GM21423 (cell line): ENCODE data around the gene GLP2R.

Experiments used
- ATAC-seq: cut with Tn5 transposase; IDR thresholded peaks from one replicate; pipeline ENCODE4 v1.9.1; 2021; ENCODE audit warnings: mild to moderate bottlenecking, moderate library complexity; ENCODE audit not compliant: unreplicated experiment

Gene GLP2R

DNA sequence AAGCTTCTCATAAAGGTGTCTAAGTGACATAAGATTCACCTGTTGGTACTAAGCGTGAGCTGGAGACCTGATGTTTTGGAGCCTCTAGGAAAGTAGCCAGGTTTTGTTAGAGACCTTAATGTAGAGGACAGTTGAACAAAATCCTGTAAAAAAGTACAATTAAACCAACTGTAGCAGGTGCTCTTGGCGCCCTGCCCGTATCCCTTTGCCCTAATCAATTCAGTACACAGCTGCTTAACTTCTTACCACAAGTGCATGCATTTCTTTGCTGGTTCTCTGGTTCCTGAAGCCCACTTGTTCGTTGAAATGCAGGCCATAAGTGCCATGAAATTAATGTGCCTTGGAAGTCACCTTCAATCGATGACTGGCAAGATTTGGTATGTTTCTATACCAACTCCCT, 24.4 kb downstream of the GLP2R start:
- ATAC-seq, result no peak

DNA sequence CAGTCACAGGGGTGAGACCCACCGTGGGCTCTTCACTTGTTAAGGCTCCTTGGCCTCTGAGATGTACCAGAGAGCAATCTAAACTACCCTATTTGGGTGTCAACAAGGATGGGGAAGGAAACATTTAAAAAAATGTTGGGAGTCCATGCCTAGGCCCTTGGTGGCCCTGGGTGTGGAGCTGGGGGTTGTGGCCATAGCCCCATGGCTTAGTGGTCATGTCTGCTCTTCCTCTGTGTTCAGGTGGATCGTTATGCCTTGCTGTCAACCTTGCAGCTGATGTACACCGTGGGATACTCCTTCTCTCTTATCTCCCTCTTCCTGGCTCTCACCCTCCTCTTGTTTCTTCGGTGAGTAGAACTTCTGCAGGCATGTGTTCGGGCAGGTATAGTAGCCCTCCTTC, 28.5 kb downstream of the GLP2R start:
- no peak for ATAC-seq

DNA sequence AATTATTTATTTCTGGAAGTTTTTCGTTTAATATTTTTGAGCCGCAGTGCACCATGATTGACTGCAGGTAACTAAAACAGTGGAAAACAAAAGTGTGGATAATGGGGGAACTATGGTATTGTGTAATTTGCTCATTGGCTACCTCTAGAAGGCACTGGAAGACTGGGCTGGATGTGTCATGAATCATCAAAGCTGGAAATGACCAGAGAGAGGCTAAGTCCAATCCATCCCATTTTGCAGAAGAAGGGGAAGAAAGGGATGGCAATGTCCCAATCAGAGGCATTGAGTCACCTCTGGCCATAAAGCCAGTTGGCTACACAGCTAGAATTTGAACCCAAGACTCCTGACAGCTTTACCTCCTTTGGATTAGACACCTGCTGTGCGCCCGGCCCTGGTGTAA, 29.3 kb downstream of the GLP2R start:
- no peak for ATAC-seq

DNA sequence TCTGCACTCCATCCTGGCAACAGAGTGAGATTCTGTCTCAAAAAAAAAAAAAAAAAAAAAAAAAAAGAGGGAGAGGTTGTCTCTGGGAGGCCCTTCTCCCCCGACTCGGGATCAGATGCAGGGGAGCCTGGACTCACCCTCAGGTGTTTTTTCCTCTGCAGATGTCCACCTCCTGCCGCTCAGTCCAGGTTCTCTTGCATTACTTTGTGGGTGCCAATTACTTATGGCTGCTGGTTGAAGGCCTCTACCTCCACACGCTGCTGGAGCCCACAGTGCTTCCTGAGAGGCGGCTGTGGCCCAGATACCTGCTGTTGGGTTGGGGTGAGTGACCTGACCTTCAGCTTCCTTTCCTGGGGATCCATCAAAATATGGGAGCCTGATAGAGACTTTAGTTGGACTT, 34.1 kb downstream of the GLP2R start:
- no peak for ATAC-seq

DNA sequence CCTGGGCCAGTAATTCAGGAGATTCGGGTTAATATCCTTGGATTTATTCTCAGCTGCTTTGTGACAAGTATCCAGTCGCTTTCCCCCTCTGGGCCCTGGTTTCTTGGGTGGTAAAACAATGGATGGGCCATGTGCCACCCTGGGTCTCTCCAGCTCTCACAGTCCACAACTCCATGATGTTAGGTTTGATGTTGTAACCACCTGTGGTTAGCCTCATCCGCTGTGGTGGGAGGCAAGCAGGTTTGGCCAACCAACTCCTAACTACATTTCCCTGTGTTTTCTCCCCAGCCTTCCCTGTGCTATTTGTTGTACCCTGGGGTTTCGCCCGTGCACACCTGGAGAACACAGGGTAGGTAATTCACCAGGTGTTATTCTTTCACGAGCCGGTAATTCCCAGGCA, 35.1 kb downstream of the GLP2R start:
- ATAC-seq, result no peak

DNA sequence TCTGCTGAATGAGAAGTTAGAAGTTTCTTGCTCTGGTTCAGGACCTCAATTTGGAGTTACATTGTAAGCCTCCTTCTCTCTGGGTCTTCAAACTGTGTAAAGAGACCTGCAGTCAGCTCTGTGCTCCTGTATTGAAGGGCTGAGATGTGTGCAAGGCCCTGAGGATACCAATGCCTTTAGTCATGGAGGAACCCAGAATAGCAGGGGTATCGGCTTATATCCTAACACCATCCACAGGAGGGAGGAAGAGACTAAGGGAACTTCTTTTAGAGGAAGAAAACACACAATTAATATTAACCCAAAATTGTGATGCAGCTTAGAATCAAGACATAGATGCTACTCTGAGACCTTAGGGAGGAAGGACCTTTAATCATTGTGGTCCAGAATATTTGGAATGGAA, 36.5 kb downstream of the GLP2R start:
- ATAC-seq, result no peak

DNA sequence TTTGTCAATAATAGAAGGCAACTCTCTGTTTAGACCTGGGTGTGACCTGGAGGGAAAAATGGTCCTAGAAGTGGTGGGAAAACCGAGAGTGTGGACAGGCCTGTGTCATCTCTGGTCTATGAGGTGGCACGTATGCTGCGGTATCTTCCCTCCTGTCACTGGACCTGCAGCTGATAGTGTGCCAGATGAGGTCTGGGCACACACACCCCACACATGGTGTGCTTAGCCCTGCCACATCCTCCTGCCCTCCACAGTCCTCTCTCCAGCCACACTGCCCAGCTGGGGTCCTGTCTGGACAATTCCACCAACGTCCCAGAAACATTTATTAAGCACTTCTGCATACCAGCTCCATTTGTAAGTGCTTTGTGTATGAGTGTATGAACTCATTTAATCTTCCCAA, 37.2 kb downstream of the GLP2R start:
- ATAC-seq, result no peak

DNA sequence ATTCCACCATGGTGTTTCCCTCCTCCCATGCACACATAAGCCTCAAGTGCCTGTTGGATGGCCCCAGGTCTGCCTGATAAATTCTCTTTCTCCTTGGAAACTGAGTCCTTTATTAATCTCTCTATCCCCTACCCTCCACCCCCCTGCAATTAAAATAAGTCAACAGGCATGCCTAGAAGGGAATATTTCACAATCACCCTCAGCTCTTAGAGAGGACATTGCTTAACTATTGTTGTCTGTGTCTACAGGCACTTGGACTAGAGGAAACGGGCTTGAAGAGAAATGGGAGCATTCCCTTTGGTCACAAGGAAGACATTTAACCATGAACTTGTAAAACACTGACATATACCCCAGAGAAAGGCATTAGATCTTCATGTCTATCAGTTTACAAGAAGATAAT, 39.9 kb downstream of the GLP2R start:
- no peak for ATAC-seq

DNA sequence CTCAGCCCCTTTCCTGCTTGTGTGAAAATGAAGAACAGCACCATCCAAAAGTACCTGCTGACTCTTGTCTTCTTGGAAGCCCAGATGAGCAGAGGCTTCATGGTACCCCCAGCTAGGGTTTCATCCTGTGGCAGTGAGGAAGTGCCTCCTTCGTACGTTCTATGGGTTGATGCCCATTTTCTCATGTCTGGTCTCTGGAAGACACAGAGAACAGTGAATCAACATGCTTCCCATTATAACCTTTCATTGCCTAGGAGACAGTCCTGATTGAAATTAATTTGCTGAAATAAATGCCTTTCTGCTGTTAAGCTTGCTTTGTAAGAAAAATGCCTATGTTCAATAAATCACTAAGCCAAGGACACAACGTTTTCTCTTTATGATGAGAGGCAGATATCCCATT, 42.8 kb downstream of the GLP2R start:
- ATAC-seq, result no peak

DNA sequence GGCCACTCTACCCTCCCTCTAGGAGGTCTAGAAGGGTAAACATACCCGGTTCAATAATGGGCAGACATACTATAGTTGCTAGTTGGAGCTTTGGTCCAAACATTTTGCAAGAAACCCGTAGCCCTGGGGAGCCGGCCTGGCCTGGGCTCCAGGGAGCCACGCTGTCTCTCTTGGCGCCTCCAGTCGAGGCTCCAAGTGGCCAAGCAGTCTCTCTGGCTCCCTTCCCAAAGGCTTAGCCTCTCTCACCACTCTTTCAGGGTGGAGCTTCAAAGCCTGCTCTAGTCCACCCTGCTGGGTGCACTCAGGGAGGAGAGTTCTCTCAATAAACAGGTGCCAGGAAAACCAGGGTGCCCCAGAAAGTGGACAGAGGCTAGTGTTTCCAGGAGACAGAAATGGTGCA, 47.1 kb downstream of the GLP2R start:
- ATAC-seq, result no peak

DNA sequence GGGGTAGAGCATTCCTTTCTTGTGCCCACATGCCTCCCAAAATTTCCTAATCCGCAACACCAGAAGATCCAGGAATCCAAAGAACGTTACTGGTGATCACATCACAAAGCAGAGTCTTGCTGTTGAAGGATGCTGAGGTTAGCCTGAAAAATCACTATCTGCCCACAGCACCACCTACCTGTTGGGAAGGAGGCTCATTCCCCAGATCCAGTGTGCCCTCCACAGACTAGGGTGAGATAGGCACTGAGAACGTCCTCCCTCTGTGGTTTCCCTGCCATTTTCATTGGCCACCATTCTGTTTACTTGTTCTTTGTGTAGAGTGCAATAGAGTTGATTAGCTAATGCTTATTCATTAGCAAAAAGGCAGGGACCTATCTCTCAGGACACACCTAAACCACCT, 49.0 kb downstream of the GLP2R start:
- ATAC-seq, result no peak

DNA sequence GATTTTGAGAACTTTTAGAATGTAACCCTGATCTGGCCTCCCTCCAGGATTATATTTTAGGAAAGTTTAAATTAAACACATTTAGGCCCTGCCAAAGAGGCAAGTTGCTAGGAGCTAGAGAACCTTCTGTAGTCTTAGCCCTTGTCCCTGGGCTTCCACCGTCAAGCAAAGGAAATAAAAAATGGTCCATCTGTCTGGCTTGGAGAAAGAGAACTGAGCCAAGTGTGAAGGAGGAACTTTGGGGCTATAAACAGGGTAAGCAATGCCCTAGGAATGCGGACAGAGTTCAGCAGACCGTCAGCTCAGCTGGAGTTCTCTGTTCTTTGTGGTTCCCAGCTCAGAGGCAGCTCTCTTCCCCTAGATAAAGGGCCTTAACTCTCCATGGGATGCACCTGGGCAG, 49.7 kb downstream of the GLP2R start:
- no peak for ATAC-seq

DNA sequence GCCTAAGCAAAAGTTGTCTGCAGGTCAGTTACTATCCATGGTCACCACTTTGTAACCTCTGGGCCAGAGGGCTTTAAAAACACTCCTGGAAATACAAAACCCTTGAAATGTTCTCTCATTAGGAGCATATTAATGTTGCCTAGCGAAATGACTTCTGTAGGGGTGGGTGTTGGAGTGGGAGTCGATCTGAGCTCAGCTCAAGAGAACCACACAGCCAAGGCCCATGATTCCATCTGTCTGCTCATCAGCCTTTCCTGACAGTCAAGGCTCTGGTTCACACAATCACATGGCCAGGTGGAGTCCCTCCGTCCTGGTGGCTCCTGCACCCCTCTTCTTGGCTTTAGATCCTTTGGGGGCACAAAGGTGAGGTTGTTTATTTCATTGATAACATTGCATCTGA, 52.6 kb downstream of the GLP2R start:
- ATAC-seq, result no peak

DNA sequence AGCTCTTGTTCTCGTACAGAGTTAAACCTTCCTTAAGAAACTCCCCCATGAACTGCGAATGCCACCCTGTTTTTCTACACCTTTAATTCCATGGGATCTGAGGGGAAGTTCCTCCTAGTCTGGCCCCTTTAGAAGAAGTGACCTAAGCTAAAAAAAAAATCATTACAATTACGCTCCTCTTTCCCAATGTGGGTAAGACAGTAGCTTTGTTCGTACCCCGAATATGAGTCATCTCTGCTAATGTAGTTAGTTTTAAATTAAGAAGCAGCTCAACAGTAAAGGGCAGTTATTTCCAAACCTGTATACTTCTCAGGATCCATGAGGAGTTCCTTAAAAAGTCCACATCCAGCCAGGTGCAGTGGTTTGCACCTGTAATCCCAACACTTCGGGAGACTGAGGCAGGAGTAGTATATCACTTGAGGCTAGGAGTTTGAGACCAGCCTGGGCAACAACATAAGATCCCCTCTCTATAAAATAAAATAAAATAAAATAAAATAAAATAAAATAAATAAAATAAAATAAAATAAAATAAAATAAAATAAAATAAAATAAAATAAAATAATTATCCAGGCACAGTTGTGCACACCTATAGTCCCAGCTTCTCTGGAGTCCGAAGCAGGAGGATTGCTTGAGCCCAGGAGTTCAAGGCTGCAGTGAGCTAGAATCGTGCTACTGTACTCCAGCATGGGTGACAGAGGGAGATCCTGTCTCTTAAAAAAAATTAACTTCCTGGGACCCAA, 53.2 kb downstream of the GLP2R start:
- no peak for ATAC-seq

DNA sequence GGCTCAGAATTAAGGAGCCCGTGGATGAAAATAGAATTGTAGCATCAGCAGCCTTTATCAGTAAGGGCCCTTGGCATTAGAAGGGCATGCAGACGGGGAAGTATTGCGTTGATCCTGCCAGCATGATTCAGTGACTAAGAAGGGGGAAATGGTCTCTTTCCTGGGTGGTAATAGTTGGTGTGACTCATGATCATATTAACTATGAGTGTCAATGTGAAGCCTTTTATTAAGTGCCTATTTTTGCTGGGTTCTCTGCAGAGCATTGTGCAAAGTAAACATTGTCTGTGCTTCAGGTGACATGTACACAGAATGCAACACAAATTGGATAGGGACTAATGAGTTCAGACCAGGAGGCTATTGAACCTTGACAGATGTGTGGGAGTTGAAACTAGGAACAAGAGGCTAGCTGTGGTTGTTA, 54.9 kb downstream of the GLP2R start:
- ATAC-seq, result no peak

DNA sequence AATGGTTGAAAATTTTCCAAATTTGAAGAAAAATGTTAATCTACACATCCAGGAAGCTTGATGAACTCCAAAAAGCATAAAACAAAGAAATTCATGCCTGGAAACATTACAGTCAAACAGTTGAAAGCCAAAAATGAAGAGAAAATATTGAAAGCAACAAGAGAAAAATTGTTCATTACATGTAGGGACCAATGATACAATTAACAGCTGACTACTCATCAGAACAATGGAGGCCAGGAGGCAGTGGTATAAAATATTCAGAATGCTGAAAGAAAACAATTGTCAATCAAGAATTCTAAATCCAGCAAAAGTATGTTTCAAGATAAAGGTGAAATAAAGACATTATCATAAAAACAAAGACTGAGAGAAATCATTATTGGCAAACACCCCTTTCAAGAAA, 57.7 kb downstream of the GLP2R start:
- no peak for ATAC-seq

DNA sequence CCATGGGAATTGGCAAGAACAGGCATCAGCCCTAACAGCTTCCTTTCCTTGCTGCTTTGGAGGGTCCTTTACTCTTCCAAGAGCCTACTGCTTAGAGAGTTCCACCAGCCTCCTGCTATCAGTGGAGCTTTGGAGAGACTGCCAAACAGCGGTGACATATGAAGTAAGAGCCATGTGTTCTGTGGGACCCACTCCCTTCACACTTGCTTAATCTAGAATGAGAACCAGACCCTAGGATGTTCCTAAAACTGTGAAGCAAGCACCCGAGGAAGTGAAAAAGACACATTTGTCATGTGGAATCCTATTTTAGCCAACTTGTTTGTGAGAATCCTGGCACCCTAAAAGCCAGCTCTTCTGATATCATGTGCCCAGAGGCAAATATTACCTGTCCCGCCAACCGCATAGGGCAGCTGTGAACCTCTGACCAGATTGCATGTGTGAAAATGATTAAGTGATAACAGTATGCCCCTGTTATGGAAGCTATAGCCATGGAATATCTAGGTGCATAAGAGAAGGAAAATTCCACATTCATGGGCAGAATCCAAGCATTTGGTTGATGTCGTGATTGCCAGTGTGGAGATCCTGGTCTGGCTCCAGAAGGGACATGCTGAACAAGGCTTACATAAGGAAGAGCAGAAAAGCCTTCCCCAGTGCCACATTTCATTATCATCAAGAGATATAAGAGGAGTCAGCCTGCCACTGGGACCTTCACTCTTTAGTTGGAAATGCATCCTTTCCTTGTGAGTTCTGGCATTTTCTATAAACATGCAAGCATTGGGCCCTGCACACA, 60.6 kb downstream of the GLP2R start:
- ATAC-seq, result no peak

DNA sequence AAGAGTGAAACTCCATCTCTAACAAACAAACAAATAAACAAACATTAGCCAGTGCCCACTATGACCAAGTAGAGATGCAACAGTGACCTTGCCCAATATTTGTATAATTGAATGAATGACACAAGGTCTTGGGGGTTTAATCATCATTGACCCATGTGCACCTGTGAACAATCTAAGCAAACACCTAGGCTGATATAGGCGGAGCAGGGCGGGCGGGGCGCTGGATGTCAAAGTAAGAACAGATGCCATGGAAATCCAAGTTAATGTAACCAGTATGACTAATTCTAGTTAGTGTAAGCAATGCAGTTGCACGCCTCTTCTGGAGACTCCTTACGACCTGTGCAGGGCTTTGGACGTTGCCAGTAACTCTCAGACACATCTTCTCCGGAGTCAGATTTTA, 61.8 kb downstream of the GLP2R start:
- no peak for ATAC-seq

DNA sequence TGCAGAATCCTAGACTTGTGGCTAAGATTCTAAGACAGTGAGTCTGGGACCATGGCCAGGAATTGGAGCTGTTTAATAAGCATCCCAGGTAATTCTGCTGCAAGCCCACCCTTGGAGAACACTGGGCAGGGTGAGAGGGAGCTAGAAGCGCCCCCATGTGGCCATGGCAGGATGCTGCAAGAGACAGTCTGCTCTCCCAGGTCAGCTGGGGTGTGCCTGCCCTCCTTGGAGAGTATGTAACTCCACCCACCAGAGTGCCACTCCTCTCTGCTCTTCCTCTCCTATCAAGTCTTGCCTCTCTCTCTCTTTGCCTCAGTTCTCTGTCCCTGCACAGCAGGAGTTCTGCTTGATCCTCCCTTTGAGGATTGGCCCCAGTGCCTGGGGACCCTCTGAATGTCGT, 64.4 kb downstream of the GLP2R start:
- ATAC-seq, result no peak

DNA sequence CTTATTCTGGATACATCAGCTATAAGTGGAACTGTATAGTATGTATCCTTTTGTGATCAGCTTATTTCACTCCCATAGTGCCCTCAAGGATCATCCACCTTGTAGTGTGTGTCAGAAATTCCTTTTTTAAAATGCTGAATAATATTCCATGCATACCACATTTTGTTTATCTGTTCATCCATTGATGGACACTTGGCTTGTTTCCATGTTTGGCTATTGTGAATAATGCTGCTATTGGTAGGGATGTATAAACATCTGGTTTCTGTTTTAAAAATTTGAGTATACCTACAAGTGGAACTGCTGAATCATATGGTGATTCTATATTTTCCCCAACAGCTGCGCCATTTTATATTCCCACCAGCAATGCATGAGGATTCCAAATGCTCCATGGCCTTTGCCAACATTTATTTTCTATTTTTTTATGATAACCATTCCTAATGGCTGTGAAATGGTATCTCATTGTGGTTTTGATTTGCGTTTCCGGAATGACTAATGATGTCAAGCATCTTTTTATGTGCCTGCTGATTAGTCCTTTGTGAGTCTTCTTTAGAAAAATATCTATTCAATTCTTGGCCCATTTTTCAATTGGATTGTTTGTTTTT, 67.8 kb downstream of the GLP2R start:
- ATAC-seq, result no peak

DNA sequence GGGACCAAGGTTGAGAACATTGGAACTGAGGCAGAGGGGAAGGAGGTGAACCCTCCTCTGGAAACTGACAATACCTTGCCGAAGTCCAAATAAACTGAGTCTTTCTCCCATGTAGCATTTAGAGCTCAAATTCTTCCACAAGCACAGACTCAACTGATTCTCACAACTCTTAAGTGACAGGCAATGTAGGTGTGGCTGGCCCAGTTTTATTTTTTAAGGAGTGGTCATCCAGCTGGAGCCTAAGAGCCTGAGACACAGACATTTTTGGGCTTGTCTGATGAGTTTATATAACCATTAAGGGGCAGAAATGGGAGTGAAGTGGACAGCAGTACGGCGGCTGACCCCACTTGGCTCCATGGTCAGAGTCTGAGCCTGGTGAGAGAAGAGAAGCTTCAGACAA, 68.5 kb downstream of the GLP2R start:
- ATAC-seq, result no peak

DNA sequence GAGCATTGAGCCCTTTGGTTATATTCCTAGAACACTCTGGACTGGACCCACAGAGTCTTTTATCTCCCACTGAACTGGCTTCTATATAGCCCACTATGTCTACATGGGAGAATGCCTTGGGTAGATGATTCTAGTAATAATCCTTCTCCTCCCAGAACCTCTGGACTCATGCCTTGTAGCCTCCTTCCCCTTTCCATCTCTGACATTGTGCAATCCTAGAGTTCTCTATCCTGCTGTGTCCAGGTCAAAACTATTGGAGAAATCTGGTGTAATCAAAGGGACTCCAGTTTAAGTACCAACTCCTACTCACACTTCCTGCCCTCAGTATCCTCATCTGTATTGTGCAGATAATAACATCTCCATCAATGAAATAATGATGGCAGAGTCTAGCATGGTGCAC, 70.2 kb downstream of the GLP2R start:
- no peak for ATAC-seq
